H1 (cell line): ENCODE data around the gene PRSS12. TPM values are rescaled to one million over a fixed set of nuclear protein-coding genes. Genes with fewer than 3 reads are reported as not detected.

ENCODE experiments used
- BRCA1 ChIP-seq: IDR thresholded peaks from 2 replicates; pipeline ENCODE4 v1.6.1; 2012; ENCODE audit warnings: low read depth, low read length, improper control_type of control experiment
- EGR1 ChIP-seq: IDR thresholded peaks from 2 replicates; pipeline ENCODE4 v1.6.1; 2011; ENCODE audit warnings: low read depth, low read length, borderline replicate concordance
- SP2 ChIP-seq: IDR thresholded peaks from 2 replicates; pipeline ENCODE4 v1.6.1; 2012; ENCODE audit warnings: mild to moderate bottlenecking, low read length, inconsistent platforms
- TCF12 ChIP-seq: IDR thresholded peaks from 2 replicates; pipeline ENCODE4 v1.6.1; 2011; ENCODE audit warnings: low read depth, mild to moderate bottlenecking, low read length
- polyA plus RNA-seq, 7 experiments: library from polyadenylated mRNA; depleted of rRNA in 3 of 7; stranded (reverse) in 5 of 7; unstranded in 2 of 7; fragments of >200 nt in 5 of 7; fragments of 200-250 nt in 2 of 7; gene quantifications; 1 replicate in 5 of 7; 2 replicates in 1 of 7; 4 replicates in 1 of 7; pipeline versions ENCODE4 v1.2.1 to v1.2.3, GENCODE V29; 2011 to 2013; ENCODE audit warnings: missing spikeins in 2 of 7, mixed read lengths in 2 of 7
- total RNA-seq: library from RNA; stranded (reverse); fragmentation: NEBNext Ultra II Directional; extraction: Animal tissue kit (Norgen Biotek cat#: 25700); gene quantifications from 2 replicates; pipeline ENCODE4 v1.2.1, GENCODE V29; 2021

PRSS12 gene
- total and polyA plus RNA-seq, 2 of the 8 experiments (the other 6 are each of a cell fraction or from before 2014, with no cell fraction given) = 2.6 to 9.3 TPM

- no peak for TF ChIP-seq EGR1
- no peak for TF ChIP-seq SP2
- TF ChIP-seq BRCA1 = no peak
- no peak for TF ChIP-seq TCF12
Observed at GRCh38 chr4:118369231-118369630, 16.4 kb upstream of the PRSS12 start (continued).
